ENCODE results near the gene ADGRB2. TPM values are rescaled to one million over a fixed set of nuclear protein-coding genes. Genes with fewer than 3 reads are reported as not detected.

Gene ADGRB2
- total RNA-seq, 1 donor from 2014 or later, result 0.24 TPM

DNA sequence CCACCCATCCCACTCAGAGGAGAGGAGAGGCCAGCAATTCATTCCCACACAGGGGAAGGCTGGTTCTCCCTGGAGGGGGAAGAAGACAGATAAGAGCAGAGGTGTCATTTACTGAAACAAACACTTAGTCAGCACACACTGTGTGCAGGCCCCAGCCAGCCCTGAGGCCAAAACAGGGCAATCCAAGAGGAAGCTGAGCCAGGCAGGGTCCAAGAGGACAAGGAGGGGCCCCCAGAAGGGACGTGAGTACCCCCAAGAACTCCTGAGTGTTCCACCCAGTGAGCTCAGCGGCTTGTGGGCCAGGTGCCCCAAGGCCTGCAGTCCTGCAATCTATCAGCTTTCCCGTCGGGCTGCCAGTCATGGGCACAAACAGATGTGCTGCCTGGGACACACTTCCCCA is 15.8 kb downstream of the ADGRB2 start:
- ATAC-seq, result no peak

DNA sequence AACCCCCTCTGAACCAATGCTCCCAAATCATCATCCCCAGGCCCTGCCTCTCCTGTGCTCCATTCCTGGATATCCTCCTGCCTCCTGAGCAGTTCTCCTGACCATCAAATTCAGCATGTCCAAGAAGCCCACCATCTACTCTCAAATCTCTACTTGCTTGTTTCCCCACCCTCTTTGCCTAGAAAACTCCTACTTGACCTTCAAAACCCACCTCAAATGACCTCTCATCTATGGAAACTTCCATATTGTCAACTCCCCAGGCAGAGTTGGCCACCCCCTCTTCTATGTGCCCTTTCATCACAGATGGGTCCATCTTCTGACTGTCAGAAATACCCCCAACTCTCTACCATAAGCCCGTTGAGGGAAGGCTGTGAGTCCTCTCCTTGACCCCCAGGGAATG is 16.8 kb downstream of the ADGRB2 start:
- ATAC-seq, result no peak

DNA sequence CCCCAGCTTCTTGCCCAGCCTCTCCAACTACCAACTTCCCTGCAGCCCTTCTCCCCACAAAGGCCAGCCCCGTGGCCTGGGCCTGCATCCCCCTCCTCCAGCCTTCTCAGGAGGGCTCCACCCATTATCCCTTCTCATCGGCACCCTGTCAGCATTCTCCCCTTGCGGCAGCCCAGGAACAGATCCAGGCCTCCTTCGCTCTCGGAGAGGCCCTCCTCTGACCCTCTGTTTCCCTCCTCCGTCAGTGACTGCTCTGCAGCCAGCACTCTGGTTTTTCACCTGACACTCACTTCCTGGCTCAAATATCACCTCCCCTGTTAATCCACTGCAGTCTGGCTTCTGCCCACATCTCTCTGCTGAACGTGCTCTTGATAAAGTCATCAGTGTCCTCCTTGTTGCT is 17.5 kb downstream of the ADGRB2 start:
- ATAC-seq, result no peak

DNA sequence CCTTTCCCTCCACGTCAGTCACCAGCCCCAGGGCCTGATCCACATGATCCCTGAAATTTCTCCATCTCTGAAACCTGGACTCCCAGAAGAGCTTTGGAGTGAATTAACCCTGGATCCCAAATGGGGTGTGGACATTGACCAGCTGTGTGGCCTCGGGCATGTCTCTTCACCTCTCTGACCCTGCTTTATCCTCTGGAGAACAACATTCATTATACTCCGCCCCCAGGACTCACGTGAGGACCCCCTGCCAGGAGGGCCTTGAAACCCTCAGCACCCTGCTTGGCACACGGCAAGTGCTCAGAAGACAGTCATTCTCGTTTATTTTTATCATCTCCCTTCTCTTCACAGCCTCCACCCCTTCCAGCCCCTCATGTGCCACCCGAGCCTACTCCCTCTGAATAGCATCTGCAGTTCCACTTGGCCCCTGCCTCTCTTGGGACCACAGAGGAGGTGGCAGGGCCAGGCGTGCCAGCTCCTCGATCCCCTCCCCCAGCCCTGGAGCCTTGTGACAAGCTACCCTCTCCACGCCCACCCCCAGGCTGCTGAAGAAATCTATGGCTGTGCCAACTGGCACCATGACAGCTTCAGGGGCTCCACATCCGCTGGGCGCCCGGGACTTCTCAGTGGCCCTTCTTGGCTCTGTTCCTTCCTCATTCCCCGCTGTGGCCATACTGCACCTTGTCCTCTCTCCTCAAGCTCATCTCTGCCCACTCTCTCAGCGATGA is 18.0 kb downstream of the ADGRB2 start:
- no peak for ATAC-seq

DNA sequence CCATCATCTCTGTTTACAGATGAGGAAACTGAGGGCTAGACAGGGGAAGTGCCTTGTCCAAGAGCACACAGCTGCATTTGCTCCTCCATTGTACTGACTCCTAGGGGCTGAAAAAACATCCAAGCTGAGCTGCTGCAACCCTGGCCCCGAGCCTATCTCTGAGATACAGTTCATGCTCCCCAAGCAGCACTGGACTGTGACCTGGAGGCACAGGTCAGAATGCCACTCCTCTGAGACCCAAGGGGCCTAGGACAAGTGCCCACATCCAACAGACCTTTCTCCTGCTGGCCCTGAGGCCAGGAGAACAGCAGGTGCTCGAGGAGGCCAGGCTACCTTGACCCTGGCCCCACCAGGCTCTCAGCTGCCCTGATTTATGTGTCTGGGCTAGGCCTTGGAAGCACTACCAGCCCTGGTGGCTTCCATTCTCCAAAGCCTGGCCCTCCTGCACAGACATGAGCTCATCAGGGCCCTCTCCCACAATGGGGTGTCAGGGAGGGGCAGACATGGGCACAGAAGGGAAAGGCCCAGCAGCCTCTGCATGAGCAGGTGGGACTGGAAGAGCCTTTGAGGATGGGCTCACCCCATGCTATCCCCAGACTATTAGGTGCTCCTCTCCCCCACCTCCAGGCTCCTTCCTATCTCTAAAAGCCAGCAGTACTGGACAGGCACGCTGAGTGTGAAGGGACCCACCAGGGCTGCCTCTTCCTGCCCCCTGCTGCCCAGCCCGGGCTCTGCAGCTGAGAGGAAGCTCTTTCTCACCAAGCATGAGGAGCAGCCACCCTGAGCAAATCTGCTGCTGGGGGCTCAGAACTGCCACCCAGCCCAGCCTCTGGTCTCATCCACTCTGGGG is 18.8 kb downstream of the ADGRB2 start:
- ATAC-seq, result peak; percentile 69

DNA sequence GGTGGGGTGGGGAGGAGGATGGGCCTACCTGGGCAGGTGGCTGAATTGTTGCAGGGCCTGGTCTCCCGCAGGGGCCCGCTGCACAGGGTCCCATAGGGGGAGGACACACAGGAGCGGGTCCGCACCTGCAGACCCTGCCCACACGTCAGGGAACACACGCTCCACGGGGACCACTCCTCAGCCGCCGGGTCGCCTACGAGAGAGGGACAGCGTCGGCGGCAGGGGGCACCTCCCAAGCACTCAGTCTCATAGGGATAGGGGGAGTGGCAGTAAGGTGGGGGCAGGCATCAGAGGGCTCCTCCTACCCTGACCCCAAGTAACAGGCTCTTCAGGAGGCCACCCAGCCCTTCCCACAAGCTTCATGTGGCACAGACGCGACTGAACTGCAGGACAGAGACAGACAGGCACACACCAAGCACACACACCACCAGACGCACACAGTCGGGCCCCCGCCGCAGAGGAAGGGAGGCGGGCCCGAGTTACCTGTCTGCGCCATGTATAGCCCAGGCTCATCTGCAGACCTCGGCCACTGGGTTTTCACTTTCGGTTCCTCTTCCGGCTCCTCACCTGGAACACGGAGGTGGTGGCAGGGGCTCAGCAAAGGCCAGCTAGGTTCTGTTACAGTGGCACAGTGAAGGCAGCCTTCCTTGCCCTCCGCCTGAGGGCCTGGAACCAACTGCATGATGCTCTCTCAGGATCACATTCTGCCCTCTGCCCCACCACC is 19.8 kb downstream of the ADGRB2 start:
- peak; percentile 26 for ATAC-seq

DNA sequence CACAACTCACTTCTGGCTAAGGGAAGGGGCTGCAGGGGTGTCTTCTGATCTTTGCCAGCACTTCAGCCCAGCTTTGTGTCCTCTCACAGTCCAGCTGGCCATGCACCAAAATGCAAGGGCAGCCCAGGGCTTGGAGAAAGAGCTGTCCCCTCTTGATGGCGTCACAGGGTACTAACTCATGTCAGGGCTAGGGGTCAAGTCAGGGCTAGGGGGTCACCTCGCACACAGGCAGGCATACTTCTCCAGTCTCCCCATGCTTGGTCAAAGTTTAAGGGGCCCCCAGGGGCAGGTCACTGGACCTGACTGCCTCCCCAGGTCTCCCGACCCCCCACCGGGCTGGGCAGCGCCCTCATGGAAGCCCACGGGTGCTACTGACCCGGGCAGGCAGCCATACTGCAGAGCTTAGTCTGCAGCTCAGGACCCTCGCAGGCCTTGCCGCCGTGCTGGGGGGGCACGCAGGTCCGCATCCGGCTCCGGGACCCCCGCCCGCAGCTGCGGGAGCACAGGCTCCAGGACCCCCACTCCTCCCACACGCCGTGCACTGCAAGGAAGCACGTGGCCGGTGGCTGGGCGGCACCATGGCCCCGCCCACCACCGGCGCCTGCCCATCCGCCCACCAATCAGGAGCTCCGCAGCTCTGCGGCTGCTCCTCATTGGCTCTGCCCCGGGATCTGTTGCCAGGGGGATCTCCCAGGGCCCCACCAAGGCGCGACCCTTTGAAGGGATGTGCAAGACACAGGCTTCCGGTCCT is 21.5 kb downstream of the ADGRB2 start:
- no peak for ATAC-seq

DNA sequence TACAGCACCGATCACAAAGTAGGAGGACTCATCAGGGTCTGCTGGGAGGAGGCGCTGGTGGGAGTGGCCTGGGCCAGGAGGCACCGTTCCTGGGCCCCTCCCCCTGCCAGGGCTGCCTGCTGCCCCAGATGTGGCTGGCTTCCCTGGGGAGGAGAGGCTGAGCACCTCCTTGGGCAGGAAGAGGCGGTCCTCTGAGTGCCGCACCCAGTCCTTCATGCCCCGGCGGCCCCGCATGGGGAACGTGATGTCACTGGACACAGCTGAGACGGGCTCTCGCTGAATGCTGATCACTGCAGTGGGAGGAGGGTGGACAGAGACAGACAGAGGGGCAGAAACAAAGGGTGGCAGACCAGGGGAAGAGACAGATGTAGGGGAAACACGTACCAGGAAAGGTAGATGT is 24.8 kb downstream of the ADGRB2 start:
- ATAC-seq, result peak; percentile 68

DNA sequence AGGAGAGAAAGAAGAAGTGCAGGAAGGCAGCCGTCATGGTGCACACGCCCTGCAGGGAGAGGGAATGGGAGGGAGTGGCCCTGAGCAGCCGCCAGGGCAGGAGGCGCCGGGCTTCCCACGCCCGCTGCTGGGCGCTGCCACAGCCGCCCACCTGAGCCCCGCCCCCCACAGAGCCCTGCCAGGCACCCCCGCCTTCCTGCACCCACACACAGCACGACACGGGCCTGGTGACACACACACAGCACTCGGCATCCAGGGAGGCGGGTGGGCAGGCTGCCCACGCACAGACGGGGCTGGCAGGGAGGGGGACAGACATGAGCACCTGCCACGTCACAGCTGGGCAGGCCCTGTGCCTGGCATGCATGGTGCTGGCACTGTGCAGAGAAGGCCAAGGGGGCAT is 27.5 kb downstream of the ADGRB2 start:
- ATAC-seq, result peak; percentile 76

DNA sequence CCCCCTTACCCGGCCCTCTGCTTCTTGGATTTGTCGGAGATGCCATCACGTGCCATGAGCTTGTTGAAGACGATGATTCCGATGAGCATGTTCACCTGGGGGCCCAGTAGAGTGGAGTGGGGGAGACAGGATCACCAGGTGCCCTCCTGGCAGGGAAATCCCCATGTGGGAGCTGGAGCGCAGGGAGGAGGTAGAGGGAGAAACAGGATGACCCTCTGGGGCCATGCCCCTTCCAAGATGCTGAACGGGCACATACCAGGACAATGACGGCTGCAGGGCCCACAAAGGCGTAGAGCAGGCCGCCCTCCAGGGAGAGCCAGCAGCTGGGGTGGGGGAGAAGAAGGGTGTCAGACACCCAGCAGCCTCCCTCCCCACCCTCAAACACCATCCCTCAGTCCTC is 28.6 kb downstream of the ADGRB2 start:
- ATAC-seq, result no peak

DNA sequence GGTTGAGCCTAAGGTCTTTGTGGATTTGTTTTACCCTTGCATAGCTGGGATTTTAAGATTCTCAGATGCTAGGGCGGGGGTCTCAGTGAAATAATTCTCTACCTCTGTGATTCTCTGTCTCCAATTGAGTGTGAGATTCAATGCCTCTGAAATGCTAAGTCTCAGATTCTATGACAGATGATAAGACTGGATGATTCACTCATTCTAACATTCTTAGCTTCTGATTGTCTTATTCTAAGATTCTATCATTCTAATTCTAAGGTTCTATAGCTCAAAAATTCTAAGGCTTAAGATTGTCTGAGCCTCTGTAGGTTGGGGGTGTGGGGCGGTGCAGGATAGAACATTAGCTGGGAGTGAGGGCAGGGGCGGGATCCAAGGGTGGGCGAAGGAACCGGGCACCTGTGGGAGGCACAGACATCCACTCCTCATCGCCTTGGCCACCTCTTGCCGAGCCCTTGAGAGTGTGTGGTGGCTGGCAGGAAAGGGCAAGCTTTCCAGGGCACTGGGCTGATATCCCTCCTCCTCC is 29.5 kb downstream of the ADGRB2 start:
- no peak for ATAC-seq

DNA sequence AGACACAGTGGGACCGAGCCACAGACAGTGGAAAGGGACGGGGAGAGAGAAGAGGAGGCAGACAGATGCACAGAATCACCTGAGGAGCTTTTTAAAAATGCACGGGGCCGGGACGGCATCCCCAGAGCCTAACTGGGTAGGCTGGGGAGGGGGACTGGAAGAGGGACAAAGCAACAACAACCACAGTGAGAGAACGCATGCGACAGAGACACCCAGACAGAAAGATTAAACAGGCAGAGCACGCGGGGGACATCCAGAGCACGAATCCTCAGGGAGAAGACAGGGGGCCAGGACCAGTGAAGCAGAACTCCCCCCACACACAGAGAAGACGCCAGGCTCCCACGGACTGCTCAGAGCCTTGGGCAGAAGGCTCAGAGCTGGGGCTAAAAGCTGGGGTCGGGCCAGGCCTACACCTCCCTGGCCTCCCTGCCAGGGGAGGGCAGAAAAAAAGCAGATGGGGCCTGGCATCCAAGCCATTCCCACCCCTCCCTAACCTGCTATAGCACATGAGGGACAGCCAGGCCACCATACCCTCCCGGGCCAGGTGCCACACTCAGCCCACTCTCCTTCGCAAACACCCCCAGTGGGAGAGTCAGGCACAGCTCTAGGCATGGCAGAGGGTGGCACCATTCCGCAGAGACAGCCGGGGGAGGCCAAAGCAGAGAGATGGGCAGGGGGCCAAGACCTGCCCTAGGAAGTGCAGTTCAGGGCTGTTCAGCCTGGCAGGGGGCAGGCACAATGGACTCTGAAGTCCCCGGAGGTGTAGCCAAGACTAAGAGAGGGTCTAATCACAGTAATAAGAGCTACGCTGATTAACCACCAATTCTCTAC is 30.5 kb downstream of the ADGRB2 start:
- no peak for ATAC-seq

DNA sequence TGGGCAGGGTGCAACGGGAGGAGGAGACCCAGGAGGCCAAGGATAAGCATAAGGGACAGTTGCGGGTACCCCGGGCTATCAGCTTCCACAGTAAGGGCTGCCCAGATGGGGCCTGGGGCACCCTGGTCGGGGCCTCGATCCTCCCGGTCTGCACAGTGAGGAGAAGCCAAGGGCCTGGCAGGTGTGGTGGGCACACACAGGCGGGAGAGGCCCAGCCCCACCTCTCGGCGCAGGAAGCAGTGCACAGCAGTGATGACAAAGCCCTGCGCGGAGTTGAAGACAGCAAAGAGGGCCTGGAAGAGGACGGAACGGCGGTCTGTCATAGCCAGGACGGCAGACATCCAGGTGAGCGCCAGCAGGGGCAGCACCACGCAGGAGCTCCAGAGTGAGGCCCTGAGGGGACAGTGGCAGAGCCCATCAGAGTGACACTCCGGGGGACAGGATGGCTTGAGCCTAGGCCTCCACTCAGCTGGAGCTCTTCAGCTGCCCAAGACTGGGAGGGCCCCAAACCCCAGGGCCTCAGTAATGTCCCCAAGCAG is 31.3 kb downstream of the ADGRB2 start:
- ATAC-seq, result no peak

DNA sequence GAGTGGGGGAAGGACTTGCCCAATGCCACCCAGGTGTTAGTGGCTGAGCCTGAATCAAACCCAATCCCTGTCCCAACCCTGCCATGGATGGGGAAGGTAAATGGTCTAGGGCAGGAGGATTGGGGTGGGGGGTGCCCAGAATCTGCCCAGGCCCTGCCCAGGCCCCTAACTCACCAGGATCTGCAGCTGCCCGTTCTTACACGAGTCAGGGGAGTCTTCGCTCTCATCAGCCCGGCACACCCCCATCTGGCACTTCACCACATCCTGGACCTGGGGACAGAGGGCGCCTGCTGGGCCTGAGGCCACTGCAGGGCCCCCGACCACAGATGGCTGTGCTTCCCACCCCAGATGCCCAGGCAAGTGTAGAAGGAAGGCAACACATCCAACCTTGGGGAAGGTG is 31.8 kb downstream of the ADGRB2 start:
- no peak for ATAC-seq

DNA sequence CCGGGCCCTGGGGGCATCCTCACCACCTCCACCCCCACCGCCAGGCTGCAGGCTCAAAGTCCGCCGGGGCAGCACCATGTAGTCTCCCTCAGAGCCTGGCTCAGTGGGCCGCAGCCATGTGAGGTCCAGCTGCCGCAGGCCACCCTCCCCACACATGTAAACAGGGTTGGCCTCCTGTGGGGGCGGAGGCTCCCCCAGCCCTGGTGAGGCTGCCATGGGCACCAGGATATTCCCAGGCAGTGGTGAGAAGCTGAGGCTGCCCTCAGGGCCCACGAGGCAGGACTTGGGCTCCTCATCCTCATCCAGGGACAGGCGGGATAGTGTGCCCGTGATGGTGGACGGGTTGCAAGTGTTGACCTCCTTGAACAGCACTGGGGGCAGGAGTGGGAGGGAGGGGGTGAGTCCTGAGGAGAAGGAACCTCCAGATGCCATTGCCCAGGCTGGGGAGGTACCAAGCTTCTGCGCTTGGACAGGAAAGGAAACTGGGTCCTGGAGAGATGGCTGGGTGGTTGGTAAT is 33.0 kb downstream of the ADGRB2 start:
- ATAC-seq, result no peak

DNA sequence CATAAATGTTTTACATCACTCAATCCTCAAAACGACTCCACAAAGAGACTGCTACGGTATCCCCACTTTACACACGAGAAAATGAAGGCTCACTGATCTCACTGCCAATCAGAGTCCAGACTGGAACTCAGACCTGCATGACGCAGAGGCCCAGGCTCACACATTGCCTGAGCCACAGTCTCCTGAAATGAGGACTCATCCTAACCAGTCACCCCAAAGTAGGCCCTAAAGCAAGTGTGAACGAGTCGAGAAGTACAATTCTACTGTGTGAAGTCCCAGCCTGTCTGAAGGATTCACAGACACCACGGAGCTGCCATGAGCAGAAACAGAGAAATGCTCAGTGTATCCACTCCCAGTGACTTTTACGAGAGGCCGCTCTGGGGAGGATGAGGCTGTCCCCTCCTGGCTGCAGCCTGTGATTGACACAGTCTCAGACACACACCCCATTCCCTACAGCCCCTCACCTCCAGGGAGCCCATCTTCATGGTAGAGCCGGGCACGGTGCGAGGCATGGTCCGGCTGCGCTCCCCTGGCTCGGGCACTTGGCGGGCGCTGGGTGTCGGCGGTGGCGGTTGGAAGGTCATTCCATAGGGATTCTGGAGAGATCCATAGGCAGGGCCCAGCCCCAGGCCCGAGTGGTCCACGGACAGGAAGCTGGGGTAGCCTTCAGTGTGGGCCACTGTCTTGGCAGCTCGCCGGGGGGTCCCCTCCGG is 33.6 kb downstream of the ADGRB2 start:
- no peak for ATAC-seq

DNA sequence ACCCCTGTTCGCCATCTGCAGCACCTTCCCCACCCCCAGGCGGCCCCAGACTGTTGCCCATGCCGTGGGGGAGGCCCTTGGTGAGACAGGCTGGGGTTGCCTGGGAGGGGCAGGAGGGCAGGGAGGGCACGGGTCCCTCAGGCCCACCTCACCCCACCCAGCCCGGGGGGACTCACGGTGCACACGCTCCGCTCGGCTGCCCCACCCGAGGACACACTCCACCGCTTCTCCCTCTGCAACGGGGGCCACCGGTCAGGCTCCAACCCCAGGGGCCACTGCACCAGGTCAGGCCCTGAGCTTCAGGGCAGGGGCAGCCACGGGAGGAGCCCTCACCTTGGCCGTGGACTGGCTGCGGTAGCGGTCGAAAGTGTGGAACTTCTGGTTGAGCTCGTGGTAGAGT is 36.3 kb downstream of the ADGRB2 start:
- no peak for ATAC-seq

DNA sequence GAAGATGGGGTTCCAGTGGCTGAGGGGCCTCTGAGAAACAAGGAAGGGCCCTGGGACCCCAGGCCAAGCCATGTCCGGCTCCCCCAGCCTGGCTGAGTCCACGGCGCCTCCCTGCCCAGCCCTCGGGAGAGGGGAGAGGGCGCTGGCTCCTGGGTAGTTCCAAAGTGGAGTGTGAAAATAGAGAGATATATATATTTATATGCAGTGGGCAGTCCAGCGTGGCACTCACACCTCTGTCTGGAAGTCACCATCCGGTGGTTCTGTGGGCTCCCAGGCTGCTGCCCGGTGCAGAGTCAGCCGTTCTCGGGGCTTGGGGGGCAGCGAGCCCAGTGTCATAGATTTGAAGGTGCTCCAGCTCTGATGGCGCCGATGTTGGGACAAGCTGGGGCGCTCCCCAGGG is 36.9 kb downstream of the ADGRB2 start:
- no peak for ATAC-seq

DNA sequence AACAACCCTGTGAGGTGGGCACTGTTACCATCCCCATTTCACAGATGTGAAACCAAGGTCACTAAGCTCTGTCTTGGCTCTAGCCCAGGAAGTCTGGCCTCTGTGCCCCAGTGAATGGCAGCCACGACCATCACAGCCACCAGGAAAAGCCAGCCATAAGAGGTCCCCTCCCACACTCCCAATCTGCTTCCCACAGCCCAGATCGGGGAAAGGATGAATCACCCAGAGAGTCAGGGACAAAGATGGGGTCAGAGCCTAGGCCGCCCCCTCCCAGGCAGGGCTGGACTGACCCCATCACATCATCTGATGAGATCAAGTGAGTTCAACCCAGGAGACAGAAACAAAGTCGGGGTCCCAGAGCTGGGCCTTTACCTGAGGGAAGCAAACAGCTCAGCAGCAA is 37.4 kb downstream of the ADGRB2 start:
- ATAC-seq, result no peak

All from esophagus mucosa (tissue), 1 donor.